Stromal cell of bone marrow (primary cell): ENCODE results near the gene EYA4.
"Not testable (repeated sequence)": the region's sequence is repeated elsewhere in the genome, so short reads cannot be mapped to it uniquely, and the experiment has no call there.

Experiments used
- DNase-seq: peaks from one replicate; pipeline ENCODE4 v3.0.0-alpha.2; 2012; ENCODE audit warnings: low read depth

The EYA4 gene

DNA sequence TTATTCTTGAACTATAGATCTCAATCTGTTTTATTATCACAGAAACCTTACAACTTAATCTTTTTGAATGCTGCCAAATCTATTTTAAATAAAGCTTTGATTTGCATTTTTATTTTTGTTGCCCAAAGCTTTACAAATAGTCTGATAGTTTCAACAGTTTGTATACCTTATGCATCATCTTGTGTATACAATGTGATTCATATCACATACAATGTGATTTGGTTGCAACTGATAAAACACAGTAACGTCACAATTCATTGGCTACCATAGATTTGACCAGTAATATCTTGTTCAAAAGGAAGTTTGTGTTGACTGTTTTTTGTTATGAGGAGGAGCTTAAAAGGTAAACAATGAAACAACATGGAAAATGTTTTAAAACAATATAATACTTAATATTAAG is 110.9 kb downstream of the EYA4 start:
- DNase-seq = no peak

DNA sequence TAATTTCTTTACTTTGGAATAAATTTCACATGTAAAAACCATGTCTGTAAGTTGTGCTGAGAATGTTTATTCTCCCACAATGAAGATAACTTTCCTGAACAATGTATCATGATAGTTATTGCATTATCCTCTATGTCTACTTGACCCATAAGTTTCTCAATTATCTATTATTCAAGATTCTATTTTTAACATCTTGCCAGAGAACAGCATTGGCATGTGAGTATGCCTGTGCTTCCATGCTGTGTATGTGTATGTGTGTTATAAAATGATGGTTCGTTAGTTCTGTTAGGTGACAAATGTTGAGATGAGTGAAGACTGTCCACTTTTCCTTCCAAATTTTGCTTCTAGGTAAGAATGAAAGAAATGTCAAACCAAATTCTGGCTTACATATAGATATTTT is 111.9 kb downstream of the EYA4 start:
- DNase-seq = no peak

DNA sequence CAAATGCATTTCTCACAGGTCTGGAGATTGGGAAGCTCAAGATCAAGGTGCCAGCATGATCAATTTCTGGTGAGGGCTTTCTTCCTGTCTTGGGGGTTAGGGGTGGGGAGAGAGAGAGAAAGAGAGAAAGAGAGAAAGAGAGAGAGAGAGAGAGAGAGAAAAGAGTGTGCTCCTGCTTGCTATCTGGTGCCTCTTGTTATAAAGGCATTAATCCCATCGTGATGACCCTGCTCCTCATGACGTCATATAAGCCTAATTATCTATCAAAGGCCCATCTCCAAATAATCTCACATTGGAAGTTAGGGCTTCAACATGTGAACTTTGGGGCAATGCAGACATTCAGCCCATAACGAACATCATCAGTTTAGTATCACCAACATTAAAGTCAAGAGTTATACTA is 114.8 kb downstream of the EYA4 start:
- DNase-seq = no peak

DNA sequence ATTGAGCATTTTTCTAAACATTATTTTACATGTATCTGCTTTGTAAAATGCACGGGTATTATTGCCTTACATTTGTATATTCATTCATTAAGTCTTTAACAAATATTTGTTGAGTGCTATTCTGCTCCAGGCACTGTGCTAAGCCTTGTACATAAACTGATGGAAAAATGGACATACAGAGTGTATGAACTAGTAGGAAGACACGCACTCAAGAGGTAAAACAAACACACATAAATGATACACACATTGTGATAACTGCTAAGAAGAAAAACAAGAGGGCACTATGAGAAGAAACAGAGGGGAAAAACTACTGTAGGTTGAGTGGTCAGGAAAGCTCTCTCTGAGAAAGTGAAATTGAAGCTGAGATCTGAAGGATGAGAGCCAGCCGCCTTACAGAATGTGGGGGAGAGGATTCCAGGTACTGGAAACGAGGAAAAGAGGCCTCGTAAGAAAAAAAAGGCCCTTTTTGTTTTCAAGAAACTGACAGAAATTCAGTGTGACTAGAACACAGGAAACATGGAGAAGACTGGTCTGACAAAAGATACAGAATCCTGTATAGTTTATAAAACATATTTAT is 117.5 kb downstream of the EYA4 start:
- DNase-seq = no peak

DNA sequence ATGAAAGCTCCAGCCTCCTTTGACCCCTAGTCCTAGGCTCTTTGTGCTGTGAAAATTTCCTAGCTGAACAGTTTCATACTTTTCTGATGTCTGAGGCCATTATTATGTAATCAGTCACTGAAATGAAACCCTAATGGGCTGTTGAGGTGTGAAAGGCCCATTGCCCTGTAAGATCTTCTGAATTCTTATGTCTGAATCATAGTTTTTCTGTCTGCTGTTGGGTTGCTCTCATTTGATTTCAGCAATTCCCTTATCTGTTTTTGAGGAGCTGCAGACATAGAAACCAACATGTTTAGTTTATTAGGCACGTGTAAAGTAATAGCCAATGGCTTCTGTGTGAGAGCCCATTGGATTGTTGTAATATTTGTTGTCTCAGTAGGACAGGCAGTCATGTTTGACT is 118.1 kb downstream of the EYA4 start:
- DNase-seq = no peak

DNA sequence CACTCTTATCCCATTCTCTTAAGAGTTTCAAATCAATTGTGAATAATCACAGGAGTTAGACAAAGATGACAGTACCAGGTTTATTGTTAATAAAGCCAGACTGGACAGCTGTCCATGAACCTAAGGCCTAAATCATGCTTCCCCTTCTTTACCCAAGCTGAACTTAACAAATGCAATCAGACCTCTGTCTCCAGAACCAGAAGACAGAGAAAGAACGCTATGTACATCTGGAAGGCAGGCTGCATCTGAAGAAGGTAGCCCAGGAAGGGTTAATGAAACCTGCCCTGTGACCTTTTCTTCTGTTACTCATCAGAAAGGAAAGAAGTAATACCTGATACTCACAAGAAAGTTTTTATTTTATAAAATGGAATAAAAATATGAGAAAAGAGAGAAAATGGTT is 118.6 kb downstream of the EYA4 start:
- no peak for DNase-seq

DNA sequence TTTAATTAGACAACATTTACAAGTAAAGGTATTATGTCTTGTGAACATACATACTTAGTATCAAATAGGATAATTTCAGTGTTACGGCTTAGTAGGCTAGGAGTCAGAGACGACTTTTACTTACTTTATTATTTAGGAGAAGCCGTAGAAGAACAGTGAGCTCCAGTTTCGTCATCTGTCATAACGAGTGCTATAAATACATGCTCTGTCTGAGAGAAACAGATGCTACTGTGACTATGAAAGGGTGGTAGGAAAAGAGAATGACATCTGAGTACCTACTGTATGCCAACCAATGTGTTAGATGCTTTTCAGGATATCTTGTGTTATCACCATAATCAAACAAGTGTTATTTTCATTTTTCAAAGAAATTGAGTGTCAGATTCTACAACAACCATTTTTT is 119.0 kb downstream of the EYA4 start:
- DNase-seq = no peak

DNA sequence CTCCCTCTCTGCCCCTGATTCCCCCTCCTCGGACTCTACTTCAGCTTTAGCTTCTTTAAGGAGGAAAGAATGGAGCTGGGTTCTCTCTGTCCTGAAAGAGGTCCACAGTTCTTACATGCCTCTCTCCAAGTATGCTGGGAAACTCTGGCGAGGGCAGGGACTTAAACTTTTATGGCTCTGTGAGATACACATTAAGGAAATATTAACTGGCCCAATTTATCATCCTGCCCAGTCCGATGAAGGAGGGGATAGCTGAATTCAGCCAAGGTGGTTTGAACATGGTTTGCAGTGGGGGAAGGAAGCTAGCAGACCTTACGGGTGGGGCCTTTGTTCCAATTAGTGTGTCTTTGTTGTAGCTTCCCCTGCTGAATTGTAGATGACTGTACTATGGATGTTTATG is 121.7 kb downstream of the EYA4 start:
- DNase-seq = no peak

DNA sequence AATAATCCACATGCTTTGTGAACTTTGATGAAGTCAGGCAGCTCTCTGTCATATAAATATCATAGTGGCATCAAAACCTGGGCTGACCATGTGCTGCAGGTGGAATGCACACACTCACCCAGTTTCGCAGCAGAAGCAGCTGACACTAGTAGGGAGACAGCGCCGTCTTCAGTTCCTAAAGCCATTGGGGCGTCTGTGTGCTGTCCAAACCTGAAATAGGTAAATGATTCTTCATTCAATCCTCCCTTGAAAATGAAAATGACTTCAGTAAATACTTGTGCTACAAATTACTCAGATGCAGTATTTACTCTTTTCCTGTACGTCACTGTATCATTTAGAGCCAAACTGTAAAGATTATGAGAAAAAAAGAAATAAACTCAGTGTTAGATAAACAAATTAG is 127.5 kb downstream of the EYA4 start:
- DNase-seq = no peak

DNA sequence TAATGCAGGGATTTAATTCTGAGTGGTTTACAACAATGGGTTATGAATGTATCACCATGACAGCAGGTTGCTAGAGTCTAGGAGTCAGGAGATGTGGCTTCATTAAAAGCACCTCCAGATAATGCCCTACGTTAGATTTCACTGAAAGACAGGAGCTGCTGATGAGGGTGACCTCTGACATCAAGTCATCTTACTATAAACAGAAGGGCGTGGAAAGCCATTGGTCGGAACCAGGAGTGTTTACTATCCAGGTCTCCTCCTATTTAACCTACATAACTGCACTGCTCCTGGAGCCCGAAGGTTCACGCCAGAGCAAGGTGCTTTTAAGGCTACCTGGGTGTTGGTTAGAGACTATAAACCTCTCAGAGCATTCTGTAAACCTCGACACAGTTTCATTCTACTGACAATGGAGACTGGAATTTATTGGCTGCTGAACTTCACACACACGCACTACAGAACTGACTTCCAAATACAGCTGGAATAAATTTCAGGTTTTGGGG is 128.7 kb downstream of the EYA4 start:
- DNase-seq = no peak

DNA sequence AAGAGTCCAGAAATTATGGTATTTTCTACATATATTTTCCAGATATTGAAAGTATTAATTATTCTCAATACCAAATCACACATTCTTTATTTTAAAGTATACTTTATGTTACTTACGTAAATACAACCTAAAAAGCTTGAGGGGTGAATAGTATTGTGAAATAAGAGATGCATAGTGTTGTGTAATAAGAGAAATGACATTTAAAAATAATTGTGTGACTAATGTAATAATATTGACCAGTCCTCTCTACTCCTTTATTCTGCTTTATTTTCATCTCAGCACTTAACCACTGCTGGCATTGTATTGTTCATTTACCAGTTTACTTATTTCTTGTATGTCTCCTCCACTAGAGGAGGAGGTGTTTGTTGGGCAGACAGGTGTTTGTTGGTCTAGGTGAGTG is 135.6 kb downstream of the EYA4 start:
- no peak for DNase-seq

DNA sequence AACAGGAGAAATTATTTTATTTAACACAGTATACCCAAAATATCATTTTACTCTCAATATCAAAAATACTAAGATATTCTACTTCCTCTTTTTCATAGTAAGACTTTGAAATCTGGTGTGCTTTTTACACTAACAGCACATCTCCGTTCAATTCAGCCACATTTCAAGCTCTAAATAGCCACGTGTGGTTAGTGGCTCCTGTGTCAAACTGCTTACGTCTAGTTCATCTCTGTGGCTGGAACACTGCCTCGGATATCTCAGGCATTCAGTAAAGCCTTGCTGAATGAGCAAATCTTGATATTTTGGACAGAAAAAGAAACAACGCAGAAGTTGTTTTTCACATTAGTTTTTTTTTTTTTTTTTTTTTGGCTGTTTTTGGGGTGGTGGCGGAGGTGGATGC is 136.1 kb downstream of the EYA4 start:
- no peak for DNase-seq

DNA sequence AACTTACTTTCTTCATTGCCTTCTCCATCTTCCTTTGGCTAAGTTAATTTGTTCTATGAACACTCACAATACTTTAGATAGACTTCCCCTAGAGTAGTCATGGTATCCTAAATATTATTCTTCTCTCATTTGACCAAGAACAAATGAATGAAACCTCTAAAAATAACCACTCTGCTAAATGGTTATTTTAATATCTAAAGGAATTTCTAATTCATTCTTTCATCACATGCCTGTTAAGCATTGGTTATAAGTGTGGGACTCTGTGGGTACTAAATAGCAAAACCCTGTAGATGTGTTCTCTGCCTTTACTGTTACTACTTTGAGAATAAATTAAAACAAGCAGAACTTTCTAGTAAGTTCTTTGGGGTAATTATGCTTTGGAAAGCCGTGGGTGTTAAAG is 138.9 kb downstream of the EYA4 start:
- DNase-seq = no peak

DNA sequence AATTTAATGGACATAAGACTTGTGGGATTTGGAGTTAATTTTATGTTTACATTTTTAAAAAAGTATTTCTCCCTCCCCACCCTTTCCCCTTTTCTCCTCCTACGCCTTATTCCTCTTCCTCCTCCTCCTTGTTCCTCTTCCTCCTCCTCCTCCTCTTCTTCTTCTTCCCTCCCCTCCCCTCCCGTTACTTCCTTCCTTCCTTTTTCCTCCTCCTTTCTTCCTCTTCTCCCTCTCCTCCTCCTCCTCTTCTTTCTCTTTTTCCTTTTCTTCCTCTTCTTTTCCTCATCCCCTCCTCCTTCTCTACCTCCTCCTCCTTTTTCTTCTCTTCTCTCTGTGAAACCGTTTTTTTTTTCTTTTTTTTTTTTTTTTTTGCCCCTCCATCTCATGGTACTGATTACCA is 139.6 kb downstream of the EYA4 start:
- DNase-seq = no peak

DNA sequence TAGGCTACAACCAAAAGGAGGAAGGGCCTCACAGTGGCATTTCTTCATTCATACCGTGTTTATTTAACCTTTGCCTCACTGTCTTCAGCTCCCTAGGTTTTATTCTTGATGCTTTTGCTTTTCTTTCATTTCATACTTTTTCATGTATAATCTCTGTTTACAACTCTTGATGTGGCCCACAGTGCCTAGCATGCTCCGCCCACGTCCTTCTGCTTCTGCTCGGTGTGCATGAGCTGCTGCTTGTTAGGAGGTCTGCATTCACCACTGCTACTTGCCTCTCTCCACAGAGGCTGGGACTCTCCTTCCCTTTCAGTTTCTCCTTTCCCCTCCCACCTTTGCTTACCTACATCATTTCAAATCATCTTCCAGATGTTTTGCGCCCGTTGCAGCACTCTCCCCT is 147.6 kb downstream of the EYA4 start:
- no peak for DNase-seq

DNA sequence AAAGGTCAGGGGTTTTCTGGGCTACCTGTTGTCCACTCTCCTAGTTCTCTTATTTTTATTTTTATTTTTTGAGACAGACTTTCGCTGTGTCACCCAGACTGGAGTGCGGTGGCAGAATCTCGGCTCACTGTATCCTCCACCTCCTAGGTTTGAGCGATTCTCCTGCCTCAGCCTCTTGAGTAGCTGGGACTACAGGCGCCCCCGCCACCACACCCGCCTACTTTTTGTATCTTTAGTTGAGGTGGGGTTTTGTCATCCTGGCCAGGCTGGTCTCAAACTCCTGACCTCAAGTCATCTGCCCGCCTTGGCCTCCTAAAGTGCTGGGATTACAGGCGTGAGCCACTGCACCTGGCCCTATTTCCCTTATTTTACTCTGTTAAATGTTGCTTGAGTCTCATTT is 149.0 kb downstream of the EYA4 start:
- no peak for DNase-seq

DNA sequence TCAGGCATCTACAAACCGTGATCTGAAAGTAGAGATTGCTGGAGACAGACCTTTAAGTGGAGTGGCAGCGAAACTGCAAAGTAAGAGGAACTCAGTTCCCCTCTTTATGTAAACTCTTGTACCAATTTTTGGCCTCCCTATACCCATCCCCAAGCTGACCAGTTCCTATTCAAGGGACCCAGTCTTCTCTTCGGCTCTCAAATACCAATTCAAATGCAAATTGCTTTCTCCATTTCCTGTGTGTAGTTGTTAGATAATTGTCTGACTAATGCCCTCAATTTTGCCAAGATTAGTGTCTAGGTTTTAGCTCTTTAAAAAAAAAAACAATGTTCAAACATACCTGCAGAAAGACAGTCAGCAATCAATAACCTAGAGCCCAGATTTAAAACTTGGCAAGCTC is 150.9 kb downstream of the EYA4 start:
- DNase-seq = no peak

DNA sequence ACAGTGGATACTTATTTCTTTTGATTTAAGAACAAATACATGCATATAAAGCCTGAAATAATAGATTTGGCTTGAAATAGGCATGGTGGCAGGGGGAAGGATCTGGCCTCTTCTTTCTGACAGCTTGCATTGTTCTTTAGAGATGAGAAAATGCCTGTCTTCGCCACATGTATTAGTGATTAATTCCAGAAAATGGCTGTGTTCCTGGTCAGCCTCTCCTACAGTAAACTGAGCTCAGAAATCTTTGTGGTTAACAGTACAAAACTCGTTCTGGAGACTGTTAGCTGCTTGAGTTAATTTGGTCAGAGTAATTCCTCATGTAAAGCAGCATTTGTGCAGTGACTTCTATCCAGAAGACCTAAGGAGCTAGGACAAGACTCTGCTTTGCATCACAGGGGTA is 151.5 kb downstream of the EYA4 start:
- DNase-seq = no peak

DNA sequence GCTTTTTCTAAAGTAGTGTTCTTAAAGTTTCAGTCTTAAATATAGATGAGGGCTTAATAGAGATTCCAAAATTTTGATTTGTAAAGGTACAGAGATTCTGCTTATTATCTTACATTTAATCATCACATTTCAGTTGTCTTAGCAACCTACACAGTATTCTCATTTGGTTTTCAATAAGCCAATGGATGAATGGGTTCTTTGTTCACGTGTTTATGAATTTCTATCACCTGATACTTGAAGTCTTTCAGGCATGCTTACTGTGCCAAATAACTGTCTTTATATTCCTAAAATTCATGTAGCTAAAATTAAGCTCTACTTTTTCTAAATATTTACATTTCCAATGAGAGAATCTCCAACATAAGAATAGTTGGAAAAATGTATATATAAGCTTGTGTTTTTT is 152.7 kb downstream of the EYA4 start:
- DNase-seq = no peak

DNA sequence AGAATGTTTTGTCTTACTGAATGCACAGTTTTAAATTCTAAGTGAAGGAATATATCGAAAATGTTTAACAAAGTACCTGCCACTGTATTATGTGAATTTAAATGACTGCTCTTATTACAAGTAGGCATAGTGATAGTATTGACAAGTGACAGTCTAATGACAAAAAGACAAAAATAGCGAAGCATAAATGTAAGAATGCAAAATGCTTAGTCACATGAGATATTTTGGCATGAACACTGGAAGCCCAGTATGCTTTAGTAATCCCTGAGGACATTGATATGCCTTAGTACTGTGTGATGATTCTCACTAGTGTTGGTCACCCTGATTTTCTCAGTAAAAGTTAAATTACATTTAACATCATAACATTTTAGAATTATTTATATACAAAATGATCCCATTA is 153.5 kb downstream of the EYA4 start:
- no peak for DNase-seq

DNA sequence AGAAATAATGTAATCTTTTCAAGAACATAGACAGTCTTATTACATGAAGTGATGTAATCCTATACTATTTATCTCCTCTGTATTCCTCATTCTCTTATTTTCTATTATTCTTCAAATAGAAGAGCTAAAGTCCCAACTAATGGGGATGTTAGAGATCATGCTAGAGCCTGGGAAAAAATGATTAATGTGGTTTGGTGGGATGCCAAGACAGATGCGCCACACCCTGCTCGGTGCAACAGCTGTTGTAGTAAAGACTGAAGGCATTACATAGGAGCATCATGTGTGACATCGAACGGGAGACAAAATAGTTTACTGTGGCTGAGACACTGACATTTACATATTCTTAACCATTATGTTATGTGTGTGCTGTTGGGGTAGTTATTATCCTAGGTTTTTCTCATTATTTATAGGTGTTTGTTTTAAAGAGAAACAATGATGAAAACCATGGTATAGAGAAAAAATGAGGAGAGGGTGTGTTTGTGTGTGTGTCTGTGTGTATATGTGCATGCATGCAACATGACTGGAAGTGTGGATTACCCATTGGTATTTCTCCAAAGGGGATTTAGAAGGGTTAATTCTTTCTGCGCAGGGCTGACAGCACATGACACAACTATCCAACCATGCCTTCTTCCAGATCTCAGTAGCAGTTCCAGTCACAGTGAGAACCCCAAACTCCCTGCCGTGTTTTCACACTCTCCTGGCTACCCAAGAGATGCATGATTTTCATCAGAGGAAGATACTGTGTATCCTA is 155.3 kb downstream of the EYA4 start:
- no peak for DNase-seq

DNA sequence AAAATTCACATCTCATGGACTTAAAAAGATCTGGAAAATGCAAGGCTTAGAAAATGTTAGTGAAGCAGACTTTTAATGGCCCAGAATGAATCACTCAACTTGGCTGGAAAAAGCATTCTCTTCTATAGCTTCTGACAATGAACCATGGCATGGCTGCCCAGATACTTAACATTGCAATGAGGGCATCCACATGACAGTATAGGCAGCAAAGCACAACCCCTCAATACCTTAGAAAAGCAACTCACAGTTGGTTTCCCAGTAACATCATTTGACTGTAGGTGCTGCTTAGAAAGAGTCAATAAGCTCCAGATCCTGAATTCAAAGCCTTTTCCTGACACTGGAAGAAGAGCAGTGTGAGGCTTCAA is 155.8 kb downstream of the EYA4 start:
- peak; percentile 19 for DNase-seq

DNA sequence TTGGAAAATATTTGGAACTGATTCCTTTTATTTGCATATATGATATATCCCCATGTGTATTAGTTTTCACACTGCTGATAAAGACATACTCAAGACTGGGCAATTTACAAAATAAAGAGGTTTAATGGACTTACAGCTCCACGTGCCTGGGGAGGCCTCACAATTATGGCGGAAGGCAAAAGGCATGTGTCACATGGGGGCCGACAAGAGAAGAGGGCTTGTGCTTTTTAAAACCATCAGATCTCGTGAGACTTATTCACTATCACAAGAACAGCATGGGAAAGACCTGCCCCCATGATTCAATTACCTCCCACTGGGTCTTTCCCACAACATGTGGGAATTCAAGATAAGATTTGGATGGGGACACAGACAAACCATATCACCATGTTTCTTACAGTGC is 156.4 kb downstream of the EYA4 start:
- not testable (repeated sequence) for DNase-seq

DNA sequence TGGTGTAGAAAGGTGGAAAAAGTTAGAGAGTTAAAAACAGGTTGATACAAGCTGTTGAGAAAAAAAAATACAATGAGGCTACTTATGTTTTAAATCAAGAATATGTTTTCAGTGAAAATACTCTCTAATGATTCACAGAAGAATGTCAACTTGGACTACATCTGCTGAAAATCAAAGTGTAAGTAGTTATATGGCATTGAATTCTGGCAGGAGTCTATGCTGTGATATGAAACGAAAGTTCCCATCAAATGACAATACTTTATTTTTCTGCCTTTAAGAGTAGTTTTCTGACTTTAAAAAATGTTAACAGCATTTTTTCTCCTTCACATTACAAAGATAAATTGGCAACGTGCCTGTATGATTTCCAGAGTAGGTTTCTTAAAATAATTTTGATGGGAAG is 158.3 kb downstream of the EYA4 start:
- DNase-seq = no peak
